GM13977 (cell line): ENCODE data around the gene PTGER4.

Experiments
- DNase-seq: peaks from one replicate; pipeline ENCODE4 v3.0.0; 2012; ENCODE audit warnings: low spot score
- in situ Hi-C: fragments of 300-500 bp; cut with MboI; formaldehyde crosslinking; loops from one replicate; pipeline ENCODE4 v1.12.0; 2022; ENCODE audit warnings: low sequenced_read_pairs, low pct_unique_long_range_greater_than_20kb, mixed read lengths, inconsistent platforms; ENCODE audit not compliant: unreplicated experiment
- TF ChIP-seq, protein P1 (sequence below): IDR thresholded peaks from 2 replicates; pipeline ENCODE4 v1.5.1; 2012; ENCODE audit warnings: mild to moderate bottlenecking, control low read depth; ENCODE audit not compliant: insufficient read depth; ENCODE audit errors: extremely low read depth, missing control alignments

PTGER4 gene

DNA sequence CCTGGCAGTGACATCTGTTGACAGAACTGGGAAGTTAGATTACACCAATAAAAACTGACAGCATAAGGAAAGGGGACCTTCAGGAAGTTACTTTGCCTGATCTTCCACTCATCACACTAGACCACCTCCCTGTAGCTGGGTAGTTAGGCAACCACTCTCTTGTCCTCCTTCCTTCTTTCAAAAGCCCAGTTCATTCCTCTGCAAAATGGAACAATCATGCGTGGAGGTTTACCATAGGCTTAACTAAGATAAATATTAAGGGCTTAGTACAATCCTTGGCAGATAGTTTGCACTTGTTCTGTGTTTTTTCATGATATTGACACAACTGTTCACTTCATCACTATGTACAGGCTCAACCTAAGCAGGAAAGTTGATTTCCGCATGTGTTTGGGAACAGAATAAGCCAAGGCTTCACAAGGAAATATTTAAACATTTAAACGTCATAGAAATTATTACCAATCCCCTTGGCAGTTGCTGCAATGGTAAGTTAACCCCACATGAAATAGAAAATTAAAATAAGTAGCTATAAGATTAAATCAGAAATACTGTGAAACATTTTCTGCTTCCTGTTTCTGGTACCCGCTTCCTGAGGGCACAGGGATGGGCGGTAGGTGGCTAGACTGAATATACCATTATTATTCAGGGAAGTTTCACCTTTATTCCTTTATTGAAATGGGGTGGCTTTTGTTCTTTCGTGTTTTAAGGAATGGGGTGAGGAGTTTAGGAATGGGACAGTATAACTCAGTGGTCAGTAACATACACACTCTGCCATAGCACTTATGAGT lies 9.9 kb upstream of the PTGER4 start:
- TF ChIP-seq, protein P1, sequence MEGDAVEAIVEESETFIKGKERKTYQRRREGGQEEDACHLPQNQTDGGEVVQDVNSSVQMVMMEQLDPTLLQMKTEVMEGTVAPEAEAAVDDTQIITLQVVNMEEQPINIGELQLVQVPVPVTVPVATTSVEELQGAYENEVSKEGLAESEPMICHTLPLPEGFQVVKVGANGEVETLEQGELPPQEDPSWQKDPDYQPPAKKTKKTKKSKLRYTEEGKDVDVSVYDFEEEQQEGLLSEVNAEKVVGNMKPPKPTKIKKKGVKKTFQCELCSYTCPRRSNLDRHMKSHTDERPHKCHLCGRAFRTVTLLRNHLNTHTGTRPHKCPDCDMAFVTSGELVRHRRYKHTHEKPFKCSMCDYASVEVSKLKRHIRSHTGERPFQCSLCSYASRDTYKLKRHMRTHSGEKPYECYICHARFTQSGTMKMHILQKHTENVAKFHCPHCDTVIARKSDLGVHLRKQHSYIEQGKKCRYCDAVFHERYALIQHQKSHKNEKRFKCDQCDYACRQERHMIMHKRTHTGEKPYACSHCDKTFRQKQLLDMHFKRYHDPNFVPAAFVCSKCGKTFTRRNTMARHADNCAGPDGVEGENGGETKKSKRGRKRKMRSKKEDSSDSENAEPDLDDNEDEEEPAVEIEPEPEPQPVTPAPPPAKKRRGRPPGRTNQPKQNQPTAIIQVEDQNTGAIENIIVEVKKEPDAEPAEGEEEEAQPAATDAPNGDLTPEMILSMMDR: no peak
- DNase-seq: no peak
- in situ Hi-C loops: no loop called here

DNA sequence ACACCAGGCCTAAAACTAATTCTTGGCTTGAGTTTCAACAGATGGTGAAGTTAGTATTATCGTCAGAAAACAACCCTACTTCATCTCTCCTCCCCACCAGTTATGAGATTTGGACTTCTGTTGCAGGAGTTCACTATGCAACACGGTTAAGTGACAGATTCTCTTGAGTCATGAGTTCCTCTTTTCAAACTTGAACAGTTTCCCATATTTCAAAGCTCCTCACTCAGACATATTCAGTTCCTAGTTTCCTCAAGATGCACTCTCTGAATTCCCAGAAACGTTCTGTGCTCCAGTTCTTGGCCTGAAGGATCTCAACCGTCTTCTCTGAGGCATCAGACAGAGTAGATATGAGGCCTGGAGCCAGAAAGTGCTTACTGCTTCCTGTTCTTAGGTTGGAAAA lies 7.3 kb upstream of the PTGER4 start:
- in situ Hi-C loops: no loop called here
- no peak for DNase-seq
- TF ChIP-seq, protein P1: no peak

DNA sequence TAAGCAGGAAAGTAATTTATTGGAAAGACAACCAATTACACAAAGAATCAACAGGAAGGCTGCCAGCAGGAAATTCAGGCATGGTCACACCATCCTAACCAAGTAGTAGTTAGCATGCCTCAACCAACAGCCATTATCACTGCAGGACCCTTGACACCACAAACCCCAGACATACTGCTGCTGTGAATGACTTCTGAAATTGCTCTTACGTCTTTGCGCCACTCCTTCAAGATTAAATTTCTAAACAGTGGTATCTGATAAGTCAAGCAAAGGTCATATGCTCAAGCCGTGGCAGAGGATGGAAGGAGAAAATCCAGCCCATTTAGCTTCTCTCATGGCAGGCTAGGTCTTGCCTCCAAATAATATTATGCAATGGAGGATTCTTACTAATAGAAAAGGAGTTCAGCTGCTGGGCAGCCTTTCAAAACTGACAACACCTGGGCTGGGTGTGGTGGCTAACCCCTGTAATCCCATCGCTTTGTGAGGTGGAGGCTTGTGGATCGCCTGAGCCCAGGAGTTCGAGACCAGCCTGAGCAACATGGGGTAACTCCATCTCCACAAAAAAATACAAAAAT lies 5.0 kb upstream of the PTGER4 start:
- in situ Hi-C loops: loop anchor here (25.0 kb wide), 1 partner anchor 962 kb away; no protein-coding TSS in a partner anchor
- TF ChIP-seq, protein P1: no peak
- DNase-seq: no peak

DNA sequence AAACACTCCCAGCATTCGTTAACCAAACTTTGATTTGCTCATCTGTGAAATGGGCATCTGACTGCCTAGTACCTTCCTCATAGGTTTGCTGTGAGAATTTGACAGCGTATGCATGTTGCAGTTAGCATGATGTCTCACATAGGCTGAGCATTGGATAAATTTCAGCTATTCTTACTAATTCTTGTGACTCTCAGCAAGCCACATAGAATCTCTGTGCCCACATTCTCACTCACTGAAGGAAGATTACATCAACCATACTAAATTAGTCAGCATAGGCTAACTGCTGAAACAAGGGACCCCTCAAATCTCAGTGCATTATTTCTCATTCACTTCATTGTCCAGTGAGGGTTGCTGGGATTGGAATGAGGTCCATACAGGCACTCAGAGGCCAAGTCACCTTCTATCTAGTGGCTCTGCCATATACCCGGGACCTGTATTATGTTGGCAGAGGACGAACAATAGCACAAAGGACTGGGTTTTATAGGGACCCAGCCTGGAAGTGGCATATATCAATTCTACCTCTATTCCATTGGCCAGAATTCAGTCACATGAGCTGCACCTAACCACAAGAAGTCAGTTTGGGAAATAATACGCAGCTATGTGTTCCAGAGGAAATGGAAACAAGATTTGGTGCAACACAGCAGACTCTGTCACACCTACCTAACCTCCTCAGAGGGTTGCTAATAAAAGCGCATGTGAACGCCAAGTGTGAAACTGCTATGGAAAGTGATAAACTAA lies 4.2 kb upstream of the PTGER4 start:
- TF ChIP-seq, protein P1: no peak
- no peak for DNase-seq
- in situ Hi-C loops: loop anchor here (25.0 kb wide), 1 partner anchor 963 kb away; no protein-coding TSS in a partner anchor

DNA sequence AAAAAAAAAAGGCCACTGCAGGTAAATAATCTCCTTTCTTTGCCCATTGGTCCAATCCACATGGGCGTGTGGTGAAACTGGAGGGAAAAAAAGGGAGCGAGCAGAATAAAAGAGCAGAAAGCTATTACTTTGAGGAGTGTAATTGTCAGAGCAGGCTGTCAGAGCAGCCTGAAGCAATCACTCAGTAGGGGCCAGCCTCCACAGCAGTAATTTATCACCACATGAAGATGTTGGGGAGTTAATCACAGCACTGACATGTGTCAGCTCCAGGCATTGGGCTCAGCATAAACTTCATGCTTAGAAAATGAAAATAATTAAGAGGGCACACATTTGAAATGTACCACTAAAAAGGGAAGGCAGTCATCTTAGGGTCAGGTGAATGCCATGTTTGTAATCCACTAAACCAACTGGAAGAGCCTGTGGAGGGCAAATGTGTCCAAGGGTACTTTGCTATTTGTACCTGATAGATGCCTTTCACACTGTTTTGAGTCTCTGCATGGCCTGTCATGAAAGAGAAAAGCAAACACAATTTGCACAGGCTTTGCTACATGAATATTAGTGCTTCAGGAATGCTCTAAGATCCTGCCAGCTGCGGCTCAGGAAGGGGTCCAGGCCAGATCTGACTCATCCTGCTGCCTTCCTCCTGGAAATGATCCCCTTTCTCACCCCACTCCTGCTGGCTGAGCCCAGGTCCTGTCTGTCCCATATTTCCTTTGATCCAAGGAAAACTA lies 2.9 kb upstream of the PTGER4 start:
- in situ Hi-C loops: loop anchor here (25.0 kb wide), 1 partner anchor 964 kb away; no protein-coding TSS in a partner anchor
- no peak for DNase-seq
- TF ChIP-seq, protein P1: no peak

DNA sequence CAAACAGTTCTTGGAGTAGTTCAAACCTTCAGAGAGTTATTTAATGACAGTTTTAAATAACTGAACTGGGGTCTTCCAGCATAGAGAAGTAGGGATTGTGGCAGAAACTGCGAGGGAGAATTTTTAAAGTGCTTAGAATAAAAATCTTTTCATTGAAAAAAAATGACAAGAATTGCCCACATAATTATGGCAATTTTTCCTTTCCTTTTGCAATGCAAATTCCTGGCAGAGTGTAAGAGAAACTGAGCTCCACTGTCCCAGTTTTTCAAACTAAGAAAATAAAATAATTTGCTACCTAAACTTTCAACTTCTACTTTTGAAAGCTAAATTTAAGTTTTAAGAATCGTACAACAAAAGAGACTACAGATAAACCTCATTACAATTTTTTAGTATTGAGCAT lies 2.3 kb upstream of the PTGER4 start:
- TF ChIP-seq, protein P1: no peak

More for the DNA sequence above, 2.3 kb upstream of the PTGER4 start:
- in situ Hi-C loops: loop anchor here (25.0 kb wide), 1 partner anchor 965 kb away; no protein-coding TSS in a partner anchor
- DNase-seq: no peak
